Cardiac septum (tissue), 1 donor: ENCODE data around the gene EHD1. TPM values are rescaled to one million over a fixed set of nuclear protein-coding genes. Genes with fewer than 3 reads are reported as not detected.

Experiments
- DNase-seq: peaks from one replicate; pipeline ENCODE4 v3.0.0-alpha.2; 2020; ENCODE audit warnings: low spot score
- intact Hi-C: fragments of 100-400 bp; cut with DNase I; formaldehyde crosslinking; loops from one replicate; pipeline ENCODE4 v1.14.0; 2022
- total RNA-seq: library from RNA; stranded (reverse); fragmentation: NEBNext Ultra II Directional; extraction: Animal tissue kit (Norgen Biotek cat#: 25700); gene quantifications from one replicate; pipeline ENCODE4 v1.2.1, GENCODE V29; 2021
- donor health status: DM: no; HTN: no; CAD: no.

EHD1 gene
- total RNA-seq, 1 donor from 2014 or later: 50.9 TPM

DNA sequence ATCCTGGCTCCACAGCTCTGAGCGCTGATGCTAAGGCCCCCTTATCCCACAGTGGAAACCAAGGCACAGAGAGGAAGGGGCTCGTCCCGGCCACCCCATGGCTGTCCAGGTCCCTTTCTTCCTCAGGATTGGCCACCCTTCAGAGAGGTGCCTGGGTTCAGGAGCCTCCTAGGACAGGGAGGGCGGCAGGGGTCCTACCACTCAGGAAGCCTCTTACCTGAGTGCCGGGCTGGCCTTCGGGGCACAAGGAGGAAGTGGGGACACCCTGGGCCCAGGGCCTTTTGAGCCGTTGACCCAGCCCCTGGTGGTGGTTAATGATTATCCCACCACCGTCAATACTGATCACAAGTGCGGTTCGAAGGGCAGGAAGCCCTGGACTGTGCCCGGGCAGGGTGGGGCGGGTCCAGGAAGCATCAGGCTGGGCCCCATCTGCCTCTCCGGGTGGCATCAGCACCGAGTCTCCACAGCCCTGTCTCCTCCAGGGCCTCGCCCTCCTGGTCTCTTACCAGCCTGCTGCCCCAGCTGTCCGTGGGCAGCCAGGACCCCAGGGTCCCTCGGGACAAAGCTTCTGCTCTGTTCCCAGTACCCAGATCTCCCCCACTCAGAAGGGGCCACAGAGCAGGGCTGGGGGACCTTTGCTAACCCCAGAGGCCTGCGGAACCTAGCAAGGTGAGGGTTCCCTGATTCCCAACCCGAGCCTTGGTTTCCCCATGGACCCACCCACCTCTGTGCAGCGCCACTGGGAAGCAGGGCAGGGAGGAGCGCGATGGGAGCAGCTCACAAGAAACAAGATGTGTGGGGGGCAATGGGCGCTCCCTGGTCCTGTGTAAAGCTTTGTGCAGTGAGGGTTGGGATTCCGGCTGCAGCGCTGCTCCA is 15.0 kb upstream of the EHD1 start:
- intact Hi-C loops: loop anchor here (1.0 kb wide), 1 partner anchor 46 kb away; no protein-coding TSS in a partner anchor
- DNase-seq: no peak

GRCh38 chr11:64892838-64893193 is 14.4 kb upstream of the EHD1 start:
- intact Hi-C loops: no loop called here
- DNase-seq: no peak

- intact Hi-C loops: no loop called here
- DNase-seq: no peak
Observed at GRCh38 chr11:64892411-64892831, 14.0 kb upstream of the EHD1 start.

DNA sequence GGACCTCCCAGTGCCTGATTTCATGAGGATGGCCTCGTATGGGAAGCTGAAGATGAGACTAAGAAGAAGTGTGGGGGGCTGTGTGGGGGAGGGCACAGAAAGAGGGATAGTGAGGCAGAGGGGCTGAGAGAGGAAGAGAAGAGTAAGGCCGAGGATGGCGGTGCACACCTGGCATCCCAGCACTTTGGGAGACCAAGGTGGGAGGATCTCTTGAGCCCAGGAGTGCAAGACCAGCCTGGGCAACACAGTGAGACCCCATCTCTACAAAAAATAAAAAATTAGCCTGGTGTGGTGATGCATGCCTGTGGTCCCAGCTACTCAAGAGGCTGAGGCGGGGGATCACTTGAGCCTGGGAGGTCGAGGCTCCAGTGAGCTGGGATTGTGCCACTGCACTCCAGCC is 13.5 kb upstream of the EHD1 start:
- intact Hi-C loops: no loop called here

GRCh38 chr11:64891215-64891848 is 12.9 kb upstream of the EHD1 start:
- intact Hi-C loops: no loop called here
- DNase-seq: no peak

More for the DNA sequence above, 13.5 kb upstream of the EHD1 start:
- DNase-seq: no peak

DNA sequence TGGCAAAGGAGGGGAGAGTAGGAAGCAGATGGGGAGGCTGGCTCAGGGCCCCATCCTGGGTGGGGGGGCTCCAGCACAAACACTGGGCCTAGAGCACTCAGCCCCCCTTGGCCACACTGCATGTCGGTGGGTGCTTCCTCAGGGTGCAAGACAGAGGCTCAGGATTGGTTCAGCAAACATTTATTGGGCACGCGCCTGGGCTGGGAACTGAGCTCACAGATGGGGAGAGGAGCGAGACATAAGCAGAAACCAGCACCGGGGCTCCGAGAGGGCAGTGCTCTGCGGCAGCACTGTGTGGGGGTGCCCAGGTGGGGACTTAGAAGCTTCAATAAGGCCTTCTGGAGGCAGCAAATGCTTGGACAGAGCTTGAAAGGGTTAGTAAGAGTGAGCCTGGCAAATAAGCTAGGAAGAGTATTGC is 12.1 kb upstream of the EHD1 start:
- intact Hi-C loops: no loop called here
- no peak for DNase-seq

DNA sequence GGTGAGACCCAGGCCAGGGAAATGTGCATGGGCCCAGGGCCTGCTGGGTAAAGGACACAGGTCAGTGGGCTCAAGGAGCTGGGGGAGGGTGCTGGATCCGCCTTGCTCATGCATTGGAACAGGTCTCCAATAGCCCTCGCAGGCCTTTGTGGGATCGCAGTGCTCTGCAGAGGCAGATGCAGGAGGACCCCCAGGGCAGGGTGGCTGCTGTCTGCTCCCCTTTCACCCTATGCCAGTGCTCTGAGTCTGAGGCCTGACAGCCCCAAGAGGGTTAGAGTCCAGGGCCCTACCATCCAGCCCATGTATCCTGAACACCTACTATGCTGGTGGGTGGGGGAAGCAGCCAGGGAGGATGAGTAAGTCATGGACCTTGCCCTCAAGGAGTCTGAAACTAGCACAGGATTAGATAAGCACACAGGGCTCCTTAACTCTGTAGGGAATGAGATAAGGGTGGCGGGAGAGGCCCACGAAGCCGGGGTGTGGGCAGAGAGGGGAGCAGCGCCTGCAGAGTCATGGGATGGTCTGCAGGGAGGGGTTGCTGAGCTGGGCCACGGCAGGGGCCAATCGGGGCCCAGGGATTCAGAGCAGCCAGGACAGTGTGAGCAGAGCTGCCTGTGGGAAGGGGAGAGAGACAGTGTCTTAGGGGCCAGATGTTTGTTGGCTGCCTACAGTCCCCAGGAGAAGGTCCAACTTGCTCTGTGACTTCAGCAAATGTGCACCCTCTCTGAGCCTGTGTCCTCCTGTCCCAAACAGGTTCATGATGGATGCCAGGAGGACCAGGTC is 10.5 kb upstream of the EHD1 start:
- DNase-seq: no peak
- intact Hi-C loops: no loop called here

GRCh38 chr11:64888406-64888728 is 9.9 kb upstream of the EHD1 start:
- DNase-seq: no peak
- intact Hi-C loops: no loop called here

DNA sequence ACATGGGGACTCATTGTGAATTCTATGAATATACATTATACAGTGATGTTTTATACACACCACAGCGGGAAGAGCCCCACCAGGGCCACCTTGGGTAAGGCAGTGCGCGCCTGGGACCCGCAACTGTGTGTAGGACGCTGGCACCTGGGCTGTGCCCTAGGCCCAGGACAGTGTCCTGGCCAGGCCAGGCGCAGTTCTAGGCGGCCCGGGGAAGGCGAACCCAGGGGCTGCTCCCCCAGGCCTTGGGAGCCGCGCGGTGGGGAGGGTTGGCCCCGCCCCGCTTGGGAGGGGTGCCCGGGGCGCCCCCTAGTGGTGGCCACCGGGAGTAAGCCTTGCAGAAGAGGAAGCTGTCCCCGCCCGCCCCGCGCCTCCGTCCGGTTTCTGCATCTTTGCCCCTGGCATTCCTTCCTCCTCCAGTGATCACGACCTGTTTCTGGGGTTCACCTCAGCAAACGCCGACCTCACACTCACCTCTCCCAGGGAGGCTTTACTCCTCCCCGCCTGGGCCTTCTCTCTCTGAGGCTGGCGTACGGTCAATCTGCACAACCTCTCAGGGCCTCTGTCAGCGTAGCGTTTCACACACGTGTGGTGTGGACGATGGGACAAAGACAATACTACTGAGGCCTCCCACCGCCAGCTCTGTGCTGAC is 9.5 kb upstream of the EHD1 start:
- peak; percentile 94 for DNase-seq
- intact Hi-C loops: no loop called here

GRCh38 chr11:64887234-64887756 is 8.9 kb upstream of the EHD1 start:
- intact Hi-C loops: no loop called here
- no peak for DNase-seq

GRCh38 chr11:64885367-64886286 is 7.2 kb upstream of the EHD1 start:
- no peak for DNase-seq
- intact Hi-C loops: no loop called here

DNA sequence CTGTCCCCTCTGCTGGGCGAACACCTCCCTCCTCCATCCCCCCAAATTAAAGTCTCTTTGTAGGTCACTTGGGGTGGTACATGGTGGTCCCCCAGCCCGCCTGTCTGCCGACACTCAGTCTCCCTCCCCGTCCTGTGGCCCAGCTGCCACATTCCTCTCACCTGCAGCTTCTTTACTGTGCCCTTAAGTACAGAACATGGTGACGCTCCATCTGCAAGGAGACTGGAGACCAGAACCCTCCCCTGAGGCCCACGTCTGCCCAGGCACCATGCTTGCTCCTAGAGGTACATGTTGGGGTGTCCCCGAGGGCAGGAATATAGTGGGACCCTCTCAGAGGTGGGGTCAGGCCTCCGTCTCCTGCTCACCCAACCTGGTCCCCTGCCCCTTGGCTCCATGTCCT is 5.6 kb upstream of the EHD1 start:
- no peak for DNase-seq
- intact Hi-C loops: no loop called here

GRCh38 chr11:64883575-64883974 is 5.2 kb upstream of the EHD1 start:
- DNase-seq: no peak
- intact Hi-C loops: no loop called here

GRCh38 chr11:64882243-64882642 is 3.8 kb upstream of the EHD1 start:
- intact Hi-C loops: no loop called here
- DNase-seq: no peak

GRCh38 chr11:64881476-64881875 is 3.1 kb upstream of the EHD1 start:
- DNase-seq: no peak
- intact Hi-C loops: no loop called here

DNA sequence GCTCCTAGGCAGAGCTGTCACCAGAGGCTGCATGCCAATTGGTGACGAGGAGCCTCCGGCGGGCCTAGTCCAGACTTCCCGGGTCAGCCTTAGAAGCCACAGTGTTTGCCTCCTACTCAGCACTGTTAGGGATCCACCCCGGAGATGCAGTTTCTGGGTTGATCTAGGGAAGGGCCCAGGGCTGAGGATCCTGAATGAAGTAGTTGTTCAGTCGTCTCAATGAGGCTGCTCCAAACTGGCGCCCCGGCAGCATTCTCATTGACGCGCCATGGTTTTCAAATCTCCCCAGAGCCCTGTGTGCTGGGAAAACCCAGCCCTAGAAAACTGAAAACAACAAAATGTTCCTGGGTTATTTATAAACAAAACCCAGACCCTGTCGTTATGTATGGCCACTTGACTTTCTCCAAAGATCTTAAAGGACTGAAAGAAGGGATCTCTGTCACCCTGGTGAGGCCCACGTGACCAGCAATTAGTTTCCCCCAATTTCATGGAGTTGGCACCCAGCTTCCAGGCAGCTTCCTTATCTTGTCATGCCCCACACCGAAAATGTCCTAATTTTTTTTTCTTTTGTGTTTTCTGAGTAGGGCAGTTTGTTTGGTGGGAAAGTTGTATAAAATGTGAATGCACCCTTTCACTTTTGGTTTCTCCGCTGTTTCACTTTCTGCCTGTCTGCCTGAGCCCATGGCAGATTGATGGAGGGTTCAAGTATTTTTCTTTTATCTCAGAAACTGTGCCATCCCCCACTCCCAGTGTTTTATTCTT is 2.0 kb upstream of the EHD1 start:
- intact Hi-C loops: no loop called here
- no peak for DNase-seq

DNA sequence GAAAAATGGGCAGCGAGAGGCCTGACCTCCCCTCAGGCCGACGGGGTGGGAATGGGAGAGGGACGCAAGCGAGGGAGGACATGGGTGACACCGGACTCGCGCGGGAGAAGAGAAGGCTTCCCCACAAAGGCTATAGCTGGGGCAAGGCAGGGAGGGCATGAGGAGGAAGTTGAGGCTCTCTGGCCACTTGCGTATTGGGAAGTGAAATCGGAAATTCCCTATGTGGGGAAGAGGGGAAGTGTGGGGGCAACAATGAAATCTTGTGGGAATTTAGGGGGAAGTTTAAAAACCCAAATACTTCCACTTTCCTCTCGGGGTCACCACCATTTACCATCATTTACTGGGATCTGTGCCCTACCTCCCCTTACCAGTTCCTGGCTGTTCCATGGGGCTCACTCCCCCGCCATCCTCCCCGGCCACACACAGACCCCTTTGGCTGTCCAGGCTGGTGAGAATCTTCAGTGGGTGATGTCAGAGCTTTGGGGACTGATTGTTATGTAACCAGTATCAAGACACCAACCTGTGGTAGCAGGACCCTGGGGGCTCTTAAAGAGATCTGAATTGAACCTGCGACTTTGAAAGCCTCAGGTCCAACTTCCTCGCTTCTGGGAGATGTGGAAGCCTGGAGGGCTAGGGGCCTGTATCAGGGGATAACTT is 951 bp upstream of the EHD1 start:
- intact Hi-C loops: no loop called here
- no peak for DNase-seq

DNA sequence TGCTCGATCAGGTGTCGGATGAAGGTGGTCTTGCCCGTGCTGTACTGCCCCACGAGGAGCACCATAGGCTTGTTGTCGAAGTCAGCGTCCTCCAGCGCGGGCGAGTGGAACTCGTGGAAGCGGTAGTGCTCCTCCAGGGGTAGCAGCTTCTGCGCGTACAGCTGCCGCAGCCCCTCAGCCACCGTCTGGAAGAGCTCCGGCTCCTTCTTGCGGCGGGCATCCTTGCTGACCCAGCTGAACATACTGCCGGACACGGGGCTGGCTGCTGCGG is 263 bp downstream of the EHD1 start:
- intact Hi-C loops: no loop called here
- no peak for DNase-seq
